Hematopoietic multipotent progenitor cell treated with erythropoietin and hydrocortisone succinate and interleukin-3 and kit ligand, for 4 days (in vitro differentiated cells): ENCODE results near the gene ST6GAL1.

Experiments
- DNase-seq: peaks from one replicate; pipeline ENCODE4 v3.0.0-alpha.2; 2015

The ST6GAL1 gene

GRCh38 chr3:187085021-187085666, 154.8 kb downstream of the ST6GAL1 start:
- no peak for DNase-seq

DNA sequence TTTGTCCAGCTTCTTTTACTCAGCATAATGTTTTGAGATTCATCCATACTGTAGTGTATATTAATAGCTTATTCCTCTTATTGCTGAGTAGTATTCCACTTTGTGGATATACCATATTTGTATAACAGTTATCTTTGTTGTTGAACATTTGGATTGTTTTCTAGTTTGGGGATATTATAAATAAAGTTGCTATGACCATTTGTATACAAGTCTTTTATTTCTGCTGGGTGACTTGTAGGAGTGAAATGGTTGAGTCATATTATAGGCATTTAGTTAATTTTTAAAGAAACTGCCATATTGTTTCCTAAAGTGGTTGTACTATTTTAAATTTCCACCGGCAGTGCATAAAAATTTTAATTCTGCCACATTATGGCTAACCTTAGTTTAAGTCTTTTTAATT, 155.6 kb downstream of the ST6GAL1 start:
- DNase-seq, result no peak

GRCh38 chr3:187086831-187087230, 156.5 kb downstream of the ST6GAL1 start:
- no peak for DNase-seq

DNA sequence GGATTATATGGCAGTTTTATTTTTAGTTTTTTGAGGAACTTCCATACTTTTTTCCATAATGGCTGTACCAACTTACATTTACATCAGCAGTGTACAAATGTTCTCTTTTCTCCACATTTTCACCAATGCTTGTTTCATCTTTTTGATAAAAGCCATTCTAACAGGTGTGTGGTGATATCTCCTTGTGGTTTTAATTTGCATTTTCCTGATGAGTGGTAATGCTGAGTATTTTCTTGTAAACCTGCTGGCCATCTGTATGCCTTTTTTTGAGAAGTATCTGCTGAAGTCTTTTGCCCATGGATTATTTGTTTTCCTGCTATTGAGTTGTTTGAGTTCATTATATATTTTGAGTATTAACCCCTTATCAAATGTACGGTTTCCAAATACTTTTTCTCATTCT, 158.4 kb downstream of the ST6GAL1 start:
- DNase-seq, result no peak

GRCh38 chr3:187093320-187093719, 163.0 kb downstream of the ST6GAL1 start:
- DNase-seq, result no peak

DNA sequence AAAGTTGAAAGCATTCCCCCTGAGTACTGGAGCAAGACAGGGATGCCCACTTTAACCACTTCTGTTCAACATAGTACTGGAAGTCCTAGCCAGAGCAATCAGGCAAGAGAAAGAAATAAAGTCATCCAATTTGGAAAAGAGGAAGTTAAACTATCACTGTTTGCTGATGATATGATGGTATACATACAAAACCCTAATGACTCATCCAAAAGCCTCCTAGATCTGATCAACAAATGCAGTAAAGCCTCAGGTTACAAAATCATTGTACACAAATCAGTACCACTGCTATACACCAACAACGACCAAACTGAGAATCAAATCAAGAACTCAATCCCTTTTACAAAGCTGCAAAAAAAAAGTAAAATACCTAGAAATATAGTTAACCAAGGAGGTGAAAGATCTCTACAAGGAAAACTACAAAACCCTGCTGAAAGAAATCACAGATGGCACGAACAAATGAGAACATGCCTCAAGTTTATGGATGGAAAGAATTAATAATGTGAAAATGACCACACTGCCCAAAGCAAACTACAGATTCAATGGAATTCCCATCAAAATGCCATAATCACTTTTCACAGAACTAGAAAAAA, 168.7 kb downstream of the ST6GAL1 start:
- peak; percentile 81 for DNase-seq

DNA sequence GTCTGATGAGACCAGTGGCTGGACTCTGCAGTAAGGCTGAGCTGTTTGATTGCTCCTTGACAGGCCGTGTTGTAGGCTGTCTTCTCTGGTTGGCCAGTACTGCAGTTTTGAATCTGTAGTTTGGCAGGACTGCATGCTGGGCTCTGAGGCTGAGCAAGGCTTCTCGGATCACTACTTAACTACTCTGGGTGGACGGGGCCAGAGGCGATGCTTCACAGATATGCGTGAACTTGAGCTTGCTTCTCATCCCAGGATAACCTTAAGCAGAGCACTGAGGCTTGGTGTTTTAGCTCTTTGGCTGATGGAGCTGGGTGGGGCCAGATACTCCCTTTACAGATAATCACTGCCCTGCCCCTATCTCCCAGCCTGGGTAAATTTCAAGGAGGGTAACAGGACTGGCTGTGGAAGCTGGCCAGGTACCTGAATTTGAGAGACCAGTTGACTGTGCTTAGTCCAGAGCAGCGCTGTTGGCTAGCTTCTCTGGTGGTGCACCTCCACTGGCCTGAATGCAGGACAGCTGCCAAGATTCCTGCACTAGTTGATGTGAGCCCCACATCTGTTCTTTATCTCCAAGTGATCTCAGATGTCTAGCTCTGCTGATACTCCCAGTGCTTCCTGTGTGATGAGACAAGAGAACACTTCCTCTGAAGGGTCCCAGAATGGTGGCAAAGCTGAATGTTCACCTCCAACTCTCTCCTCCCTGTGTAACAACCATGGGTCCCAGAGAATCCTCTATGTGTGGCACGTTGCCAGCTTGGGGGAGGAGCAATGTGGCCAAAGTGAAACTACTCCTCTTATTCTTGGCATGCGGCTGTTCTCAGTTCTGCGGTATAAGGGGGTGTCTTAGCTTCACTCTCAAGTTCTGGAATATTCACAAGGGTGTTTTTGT, 171.1 kb downstream of the ST6GAL1 start:
- DNase-seq, result peak; percentile 88

DNA sequence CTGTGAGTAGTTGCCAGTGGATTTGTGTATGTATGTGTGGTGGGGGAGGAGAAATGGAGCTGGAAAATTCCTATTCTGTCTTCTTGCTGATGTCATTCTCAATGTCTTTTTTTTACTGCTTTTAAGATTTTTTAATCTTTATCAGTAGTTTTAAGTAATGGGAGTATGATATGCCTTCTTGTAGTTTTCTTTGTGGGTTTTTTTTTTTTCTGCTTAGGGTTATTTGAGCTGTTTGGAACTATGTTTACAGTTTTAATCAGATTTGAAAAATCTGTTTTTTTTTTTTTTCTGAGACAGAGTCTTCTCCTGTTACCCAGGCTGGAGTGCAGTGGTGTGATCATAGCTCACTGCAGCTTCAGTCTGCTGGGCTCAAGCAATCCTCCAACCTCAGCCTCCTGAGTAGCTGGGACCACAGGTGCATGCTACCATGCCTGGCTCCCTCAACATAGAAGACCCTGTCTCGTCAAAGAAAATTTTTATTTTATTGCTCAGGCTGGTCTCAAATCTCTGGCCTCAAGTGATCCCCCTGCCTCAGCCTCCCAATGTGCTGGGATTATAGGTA, 171.8 kb downstream of the ST6GAL1 start:
- no peak for DNase-seq

- DNase-seq, result no peak
These were observed 172.9 kb downstream of the ST6GAL1 start for GRCh38 chr3:187103251-187103650.

- no peak for DNase-seq
These were observed 174.0 kb downstream of the ST6GAL1 start for GRCh38 chr3:187104342-187104741.

DNA sequence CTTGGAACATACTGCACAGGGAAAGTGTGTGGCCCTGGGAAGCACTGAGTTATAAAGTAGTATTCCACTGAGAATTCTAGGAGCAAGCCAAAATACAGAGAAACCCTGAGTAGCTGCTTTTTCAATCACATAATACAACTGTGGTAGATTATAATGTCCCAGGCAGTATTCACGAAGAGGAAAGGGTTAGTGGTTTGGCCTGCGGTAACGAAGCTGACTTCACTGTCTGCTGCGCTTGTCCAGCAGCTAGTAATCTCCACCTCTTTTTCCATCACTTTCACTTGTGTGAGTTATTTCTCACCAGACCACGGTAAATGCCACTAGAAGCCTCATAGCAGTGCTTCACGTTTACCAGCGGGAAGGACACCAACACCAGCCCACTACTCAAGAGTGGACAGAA, 174.6 kb downstream of the ST6GAL1 start:
- DNase-seq, result peak; percentile 10

DNA sequence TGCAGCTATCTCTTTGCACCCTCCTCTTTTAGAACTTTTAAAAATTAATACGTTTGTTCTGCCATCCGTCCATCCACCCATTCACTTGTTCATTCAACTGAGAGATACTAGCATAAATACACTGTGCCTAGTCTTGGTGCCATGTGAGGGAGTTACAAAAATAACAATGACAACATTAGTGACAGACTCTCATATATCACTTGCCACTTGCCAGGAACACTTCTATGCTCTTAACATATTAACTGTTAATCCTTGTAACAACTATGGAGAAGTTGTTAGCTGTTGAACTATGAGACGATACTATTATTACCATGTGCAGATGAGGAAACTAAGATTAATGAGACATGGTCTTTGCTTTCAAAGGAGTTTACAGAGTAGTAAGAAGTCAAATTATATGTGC, 175.4 kb downstream of the ST6GAL1 start:
- DNase-seq, result no peak

DNA sequence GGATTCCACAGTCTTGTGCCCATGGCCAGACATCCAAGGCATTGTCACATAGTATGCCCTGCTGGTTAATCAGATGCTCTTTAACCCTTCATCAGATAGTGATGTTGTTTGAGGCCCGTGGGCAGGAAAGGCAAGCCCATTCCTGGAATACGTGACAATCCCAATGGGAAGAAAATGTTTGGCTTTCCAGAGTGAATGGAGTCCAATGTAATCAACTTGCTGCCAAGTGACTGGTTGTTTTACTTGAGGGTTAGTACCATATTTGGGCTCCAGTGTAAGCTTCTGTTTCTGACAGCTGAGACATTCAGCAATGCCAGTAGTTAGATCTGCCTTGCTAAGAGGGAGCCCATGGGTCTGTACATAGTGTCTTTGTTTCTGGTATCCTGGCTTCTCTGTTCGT, 177.7 kb downstream of the ST6GAL1 start:
- DNase-seq, result no peak

DNA sequence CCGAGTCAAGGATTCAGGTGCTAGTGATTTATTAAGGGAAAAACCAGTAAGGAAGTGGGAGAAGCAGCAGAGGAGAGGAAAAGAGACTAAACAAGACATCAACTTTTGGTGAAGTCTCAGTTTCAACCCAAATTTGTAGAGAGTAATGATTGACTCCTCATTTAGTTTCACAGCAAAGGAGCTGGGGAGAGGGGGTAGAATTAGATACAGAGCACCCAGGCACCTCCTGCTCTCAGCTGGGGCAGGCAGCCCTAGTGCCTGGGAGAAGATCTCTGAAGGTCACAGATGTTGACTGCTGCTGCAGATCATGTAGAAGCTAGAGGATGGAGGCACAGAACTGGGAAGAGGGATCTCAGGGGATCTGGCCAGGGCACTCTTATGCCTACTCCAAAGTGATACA, 179.8 kb downstream of the ST6GAL1 start:
- no peak for DNase-seq

- peak; percentile 64 for DNase-seq
These were observed 182.8 kb downstream of the ST6GAL1 start for GRCh38 chr3:187112934-187113793.

DNA sequence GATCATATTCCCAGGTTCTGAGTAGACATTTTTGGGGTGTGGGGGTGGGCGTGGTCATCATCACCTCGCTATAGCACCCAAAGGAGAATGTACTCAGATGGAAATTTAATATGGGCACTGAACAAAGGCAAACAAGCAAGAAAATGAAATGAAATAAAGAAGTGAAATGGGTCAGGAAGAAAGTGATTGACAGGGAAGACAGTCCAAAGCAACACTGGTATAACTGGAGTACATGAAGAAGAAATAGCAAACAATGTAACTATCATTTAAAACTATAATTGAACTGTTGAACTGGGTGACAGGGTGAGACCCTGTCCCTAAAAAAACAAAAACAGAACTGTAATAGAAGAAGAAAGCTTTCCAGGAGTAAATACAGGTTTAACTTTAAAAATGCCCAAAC, 184.2 kb downstream of the ST6GAL1 start:
- DNase-seq, result no peak

- no peak for DNase-seq
These were observed 190.0 kb downstream of the ST6GAL1 start for GRCh38 chr3:187120326-187120725.

GRCh38 chr3:187122261-187122660, 191.9 kb downstream of the ST6GAL1 start:
- DNase-seq, result no peak

GRCh38 chr3:187125319-187126031, 195.1 kb downstream of the ST6GAL1 start:
- no peak for DNase-seq
